IPS-20b (cell line): ENCODE data around the gene RABL6.
"Not testable (repeated sequence)": the region's sequence is repeated elsewhere in the genome, so short reads cannot be mapped to it uniquely, and the experiment has no call there.

ENCODE experiments used
- H3K27ac ChIP-seq: one replicate; pipeline ENCODE4 v1.5.1; 2013; ENCODE audit warnings: low read length
- H3K27me3 ChIP-seq: 2 replicates; pipeline ENCODE4 v1.6.1; 2013; ENCODE audit warnings: mild to moderate bottlenecking, low read length, inconsistent platforms; ENCODE audit not compliant: insufficient read depth
- H3K36me3 ChIP-seq: 2 replicates; pipeline ENCODE4 v1.6.1; 2013; ENCODE audit warnings: low read depth, mild to moderate bottlenecking, inconsistent platforms, low read length, moderate library complexity; ENCODE audit not compliant: insufficient read depth
- H3K4me1 ChIP-seq: 2 replicates; pipeline ENCODE4 v1.6.1; 2013; ENCODE audit warnings: mild to moderate bottlenecking, control low read depth, inconsistent platforms, low read length, moderate library complexity; ENCODE audit not compliant: insufficient read depth
- H3K4me3 ChIP-seq: 2 replicates; pipeline ENCODE4 v1.5.1; 2013; ENCODE audit warnings: mild to moderate bottlenecking, low read length, inconsistent platforms
- H3K9ac ChIP-seq: 2 replicates; pipeline ENCODE4 v1.6.1; 2013; ENCODE audit warnings: low read depth, mild to moderate bottlenecking, inconsistent platforms, low read length, moderate library complexity
- H3K9me3 ChIP-seq: 2 replicates; pipeline ENCODE4 v1.6.1; 2013; ENCODE audit warnings: mild to moderate bottlenecking, low read depth, low read length, inconsistent platforms; ENCODE audit not compliant: insufficient read depth

Gene RABL6

DNA sequence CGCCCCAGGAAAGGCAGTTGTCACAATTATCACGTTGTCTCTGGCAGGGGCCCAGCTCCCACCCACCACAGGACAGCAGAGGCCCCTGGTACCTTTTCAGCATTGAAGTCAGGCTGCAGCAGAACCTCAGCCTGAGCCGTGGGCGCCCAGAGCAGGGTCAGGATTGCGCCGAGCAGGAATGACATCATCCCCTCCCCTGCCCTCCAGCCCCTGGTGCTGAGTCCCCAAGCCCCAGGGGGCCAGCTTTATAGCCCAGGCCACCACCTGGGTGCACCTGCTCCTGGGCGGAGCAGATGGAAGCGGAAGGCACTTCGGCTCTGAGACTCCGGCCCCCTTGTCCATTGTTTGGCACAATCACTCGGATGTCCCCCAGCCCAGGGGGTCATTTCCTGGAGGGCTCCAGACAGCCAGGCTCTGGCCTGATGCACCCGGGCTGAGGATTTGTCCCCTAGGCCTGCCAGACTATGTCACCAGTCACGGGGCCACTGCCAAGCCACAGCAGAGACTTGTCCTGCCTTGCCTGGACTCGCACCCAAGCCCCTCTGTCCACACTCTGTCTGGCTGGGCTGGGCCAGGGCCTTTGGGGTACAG lies 43.4 kb upstream of the RABL6 start, which contains the start of gene LCN15:
Gene LCN15 (minus strand): TSS at position 218 of the 591 bp plus-strand sequence. CDS start 30 bp downstream, at position 188.
- Histone ChIP-seq H3K27me3 (peaks cover 11% of the 10 kb centered on the region), H3K4me1 (no peaks in the 10 kb centered on the region), H3K9ac (no peak within 1 kb of the TSS), H3K36me3 (no peaks in the 10 kb centered on the region), H3K27ac (no peak within 1 kb of the TSS), H3K9me3 (no peaks in the 10 kb centered on the region), H3K4me3 (peak within 1 kb of the TSS; percentile 45; the same call in 1 of the 2 replicates)

DNA sequence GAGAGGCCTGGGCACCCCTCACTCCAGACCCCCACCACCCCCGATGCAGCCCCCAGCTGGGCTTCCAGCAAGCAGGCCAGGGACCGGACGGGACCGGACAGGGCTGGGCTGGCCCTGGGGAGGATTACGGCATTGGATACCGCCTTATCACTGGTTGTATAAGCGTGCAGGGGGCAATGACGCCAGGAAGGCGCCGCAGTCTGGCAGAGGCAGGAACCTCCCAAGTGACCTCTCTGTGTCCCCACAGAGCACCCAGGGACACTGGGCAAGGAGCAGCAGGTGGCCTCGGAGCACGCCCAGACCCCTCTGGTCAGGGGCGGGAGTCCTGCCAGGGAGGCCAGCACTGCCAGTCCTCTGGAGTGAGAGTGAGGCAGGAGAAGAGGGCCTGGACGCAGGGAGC lies 42.7 kb upstream of the RABL6 start:
- Histone ChIP-seq H3K9ac (no peak overlapping the region), H3K4me3 (no peak overlapping the region), H3K27me3 (peaks cover 11% of the 10 kb centered on the region), H3K27ac (no peak overlapping the region), H3K36me3 (no peaks in the 10 kb centered on the region), H3K9me3 (no peaks in the 10 kb centered on the region), H3K4me1 (no peaks in the 10 kb centered on the region)

DNA sequence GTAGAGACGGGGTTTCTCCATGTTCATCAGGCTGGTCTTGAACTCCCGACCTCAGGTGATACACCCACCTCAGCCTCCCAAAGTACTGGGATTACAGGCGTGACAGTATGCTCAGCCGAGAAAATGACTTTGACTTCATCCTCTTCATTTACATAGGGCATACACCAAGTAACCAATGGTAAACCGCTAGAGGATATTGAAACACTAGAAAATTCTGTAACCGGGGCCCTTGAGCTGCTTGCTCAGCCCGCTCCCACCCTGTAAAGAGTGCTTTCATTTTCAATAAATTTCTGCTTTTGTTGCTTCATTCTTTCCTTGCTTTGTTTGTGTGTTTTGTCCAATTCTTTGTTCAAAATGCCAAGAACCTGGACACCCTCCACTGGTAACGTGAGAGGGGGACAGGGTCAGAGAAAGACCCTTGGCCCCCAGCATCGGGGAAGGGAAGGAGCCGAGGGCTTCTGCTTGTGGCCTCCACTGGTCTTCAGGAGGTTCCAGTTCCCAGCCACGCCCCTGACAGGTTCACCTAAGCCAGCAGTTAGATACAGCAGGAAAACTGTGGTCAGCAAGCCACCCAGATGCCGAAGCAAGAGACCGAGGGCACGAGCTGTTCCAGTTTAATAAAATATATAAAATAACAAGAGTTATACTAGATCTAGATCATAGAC lies 41.9 kb upstream of the RABL6 start:
- not testable (repeated sequence) for H3K4me3 ChIP-seq, H3K27ac ChIP-seq, H3K9ac ChIP-seq, H3K36me3 ChIP-seq, H3K9me3 ChIP-seq, H3K4me1 ChIP-seq
- H3K27me3 ChIP-seq: peaks cover 11% of the 10 kb centered on the region

DNA sequence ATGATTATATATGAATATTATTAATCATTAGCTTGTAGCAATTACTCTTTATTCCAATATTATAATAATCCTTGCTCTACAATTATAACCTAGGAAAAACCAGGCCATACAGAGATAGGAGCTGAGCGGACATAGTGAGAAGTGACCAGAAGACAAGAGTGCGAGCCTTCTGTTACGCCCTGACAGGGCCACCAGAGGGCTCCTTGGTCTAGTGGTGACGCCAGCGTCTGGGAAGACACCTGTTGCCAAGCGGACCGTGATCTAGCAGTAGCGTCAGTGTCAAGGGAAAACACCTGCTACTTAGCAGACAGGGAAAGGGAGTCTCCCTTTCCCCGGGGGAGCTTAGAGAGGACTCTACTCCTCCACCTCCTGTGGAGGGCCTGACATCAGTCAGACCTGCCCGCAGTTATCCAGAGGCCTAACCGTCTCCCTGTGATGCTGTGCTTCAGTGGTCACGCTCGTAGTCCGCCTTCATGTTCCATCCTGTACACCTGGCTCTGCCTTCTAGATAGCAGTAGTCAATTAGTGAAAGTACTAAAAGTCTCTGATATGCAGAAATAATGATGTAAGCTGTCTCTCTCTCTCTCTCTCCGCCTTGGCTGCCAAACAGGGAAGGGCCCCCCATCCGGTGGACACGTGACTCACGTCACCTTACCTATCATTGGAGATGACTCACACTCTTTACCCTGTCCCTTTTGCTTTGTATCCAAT lies 41.2 kb upstream of the RABL6 start:
- not testable (repeated sequence) for H3K9me3 ChIP-seq, H3K4me3 ChIP-seq, H3K9ac ChIP-seq, H3K36me3 ChIP-seq, H3K27ac ChIP-seq, H3K4me1 ChIP-seq
- H3K27me3 ChIP-seq: peaks cover 11% of the 10 kb centered on the region

DNA sequence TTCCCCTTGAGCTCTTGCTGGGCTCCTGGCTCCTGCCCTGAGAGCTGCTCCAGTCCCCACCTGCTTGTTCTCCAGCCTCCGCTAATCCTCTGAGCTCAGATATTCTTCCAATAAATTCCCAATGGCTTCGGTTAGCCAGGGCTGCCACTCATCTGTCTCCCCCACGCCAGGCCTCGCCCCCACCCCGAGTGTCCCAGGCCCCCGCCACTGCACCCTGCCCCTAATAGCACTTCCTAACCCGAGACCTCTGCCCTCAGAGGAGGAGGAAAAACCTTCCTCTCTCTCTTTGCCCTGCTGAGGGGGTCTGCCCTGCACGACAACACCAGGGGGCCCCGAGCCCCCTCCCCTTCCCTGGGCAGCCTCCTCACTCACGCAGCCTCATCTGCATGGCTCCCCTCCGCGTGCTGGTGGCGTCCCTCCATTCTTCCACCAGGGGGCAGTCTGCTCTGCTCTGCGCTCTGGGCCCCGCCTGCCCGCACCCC lies 38.0 kb upstream of the RABL6 start:
- Histone ChIP-seq H3K4me1 (no peaks in the 10 kb centered on the region), H3K36me3 (no peaks in the 10 kb centered on the region), H3K4me3 (peak overlapping the region; percentile 46; the same call in 1 of the 2 replicates), H3K27ac (no peak overlapping the region), H3K27me3 (peaks cover 11% of the 10 kb centered on the region), H3K9me3 (peaks cover 6% of the 10 kb centered on the region; the same call in 1 of the 2 replicates), H3K9ac (no peak overlapping the region)

DNA sequence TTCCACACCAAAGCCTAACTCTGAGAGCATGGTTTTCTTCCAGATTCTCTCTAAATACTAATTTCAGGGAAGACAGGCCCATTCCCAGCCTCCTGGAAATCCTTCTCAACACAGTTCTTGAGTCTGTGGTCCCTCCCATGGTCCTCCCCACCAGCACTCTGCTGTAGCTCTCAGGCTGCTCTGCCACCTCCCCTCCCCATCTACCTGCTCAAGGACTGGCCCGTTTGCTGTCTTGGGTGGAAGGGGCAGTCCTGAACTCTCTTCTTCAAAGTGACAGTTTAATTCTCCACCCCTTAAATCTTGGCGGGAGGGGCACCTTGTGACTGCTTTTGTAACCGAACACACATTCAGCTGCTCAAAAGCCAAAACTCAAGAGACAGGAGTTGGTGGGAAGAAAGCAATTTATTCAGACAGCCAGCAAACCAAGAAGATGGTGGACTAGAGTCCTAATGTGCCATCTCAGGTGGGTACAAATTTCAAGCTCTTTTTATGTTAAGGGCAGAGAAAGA lies 35.8 kb upstream of the RABL6 start:
- Histone ChIP-seq H3K9me3 (peaks cover 6% of the 10 kb centered on the region; the same call in 1 of the 2 replicates), H3K4me1 (no peaks in the 10 kb centered on the region), H3K27me3 (peaks cover 9% of the 10 kb centered on the region), H3K4me3 (no peak overlapping the region), H3K9ac (no peak overlapping the region), H3K36me3 (no peaks in the 10 kb centered on the region), H3K27ac (no peak overlapping the region)

DNA sequence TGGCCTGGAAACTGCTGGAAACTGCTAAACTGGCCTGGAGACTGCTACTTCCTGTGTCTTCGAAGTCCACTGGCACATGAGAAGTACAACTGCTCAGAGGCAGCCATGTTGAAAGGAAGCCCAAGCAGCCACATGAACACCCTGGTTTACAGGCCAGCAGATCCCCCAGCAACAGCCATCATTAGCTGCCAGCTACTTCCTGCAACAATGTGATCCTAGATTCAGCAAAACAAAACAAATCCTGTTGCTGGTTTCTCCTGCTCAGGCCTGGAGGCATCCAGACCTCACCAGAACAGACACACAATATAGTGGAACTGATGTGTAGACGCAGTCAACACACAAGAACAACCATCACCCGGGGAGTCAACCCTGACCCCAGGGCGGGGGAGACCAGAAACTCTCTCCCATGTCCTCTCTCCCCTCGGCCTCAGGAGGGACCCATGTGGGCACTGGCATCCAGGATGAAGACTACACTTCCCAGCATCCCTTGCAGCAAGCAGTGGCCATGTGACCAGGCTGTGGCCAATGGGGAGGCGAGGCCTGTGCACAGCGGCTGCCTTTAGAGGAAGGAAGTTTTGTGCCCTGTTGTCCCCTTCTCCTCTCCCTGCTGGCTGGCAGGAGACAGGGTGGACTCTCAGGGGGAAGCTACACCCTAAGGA lies 34.2 kb upstream of the RABL6 start:
- Histone ChIP-seq H3K9ac (no peak overlapping the region), H3K27ac (no peak overlapping the region), H3K36me3 (no peaks in the 10 kb centered on the region)

DNA sequence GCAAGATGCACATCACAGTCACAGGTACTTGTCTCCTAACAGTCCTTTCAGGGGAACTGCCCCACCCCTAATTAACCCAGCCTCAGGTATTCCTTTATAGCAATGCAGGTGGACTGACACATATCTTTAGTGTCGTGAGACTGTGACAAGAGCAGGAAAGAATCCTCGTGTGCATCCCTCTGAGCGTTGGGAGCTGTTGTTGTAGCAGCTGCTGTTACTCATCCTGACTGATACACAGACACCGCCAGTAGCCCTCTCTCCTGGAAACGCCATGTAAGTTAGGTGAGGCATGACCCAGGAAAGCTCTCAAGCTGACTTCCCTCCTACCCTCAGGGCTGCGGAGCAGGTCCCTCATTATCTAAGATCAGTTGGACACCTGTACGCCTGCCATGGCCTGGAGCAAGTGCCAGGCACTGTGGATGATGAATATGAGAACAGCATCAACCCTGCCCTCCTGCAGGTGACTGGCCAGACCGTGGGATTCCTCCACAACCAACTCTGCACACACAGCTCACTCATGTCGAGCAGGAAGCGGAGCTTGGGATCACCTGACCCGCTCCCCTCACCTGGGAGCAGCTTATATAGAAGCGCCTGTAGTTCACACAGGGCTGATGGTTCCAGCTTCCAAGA lies 33.2 kb upstream of the RABL6 start:
- Histone ChIP-seq H3K4me3 (no peak overlapping the region), H3K4me1 (no peaks in the 10 kb centered on the region), H3K9ac (no peak overlapping the region), H3K9me3 (peaks cover 6% of the 10 kb centered on the region; the same call in 1 of the 2 replicates), H3K27ac (no peak overlapping the region), H3K27me3 (peaks cover 20% of the 10 kb centered on the region), H3K36me3 (no peaks in the 10 kb centered on the region)

More for the DNA sequence above, 34.2 kb upstream of the RABL6 start:
- Histone ChIP-seq H3K27me3 (peaks cover 13% of the 10 kb centered on the region), H3K9me3 (peaks cover 6% of the 10 kb centered on the region; the same call in 1 of the 2 replicates), H3K4me3 (no peak overlapping the region), H3K4me1 (no peaks in the 10 kb centered on the region)

DNA sequence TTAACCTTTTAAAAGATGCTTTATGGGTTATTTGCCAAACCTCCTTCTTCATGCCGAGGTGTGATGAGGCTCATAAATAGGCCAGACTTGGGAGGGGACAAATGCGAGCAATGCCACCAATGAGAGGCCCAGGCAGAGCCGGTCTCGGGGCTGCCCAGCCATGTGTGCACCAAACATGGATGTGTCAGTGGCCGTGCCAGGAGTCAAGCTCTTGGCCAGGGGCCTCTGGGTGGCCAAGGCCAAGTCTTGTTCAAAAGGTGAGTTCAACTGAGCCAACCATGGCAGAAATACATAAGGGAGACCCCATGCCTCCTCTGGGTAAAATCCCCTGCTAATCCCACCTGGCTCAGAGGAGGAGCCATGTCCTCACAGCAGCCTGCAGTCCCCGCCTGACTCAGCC lies 32.6 kb upstream of the RABL6 start:
- H3K4me1 ChIP-seq: no peaks in the 10 kb centered on the region
- no peak overlapping the region for H3K9ac ChIP-seq
- H3K27ac ChIP-seq: no peak overlapping the region
- no peaks in the 10 kb centered on the region for H3K36me3 ChIP-seq
- H3K9me3 ChIP-seq: peaks cover 6% of the 10 kb centered on the region; the same call in 1 of the 2 replicates
- no peak overlapping the region for H3K4me3 ChIP-seq
- peaks cover 20% of the 10 kb centered on the region for H3K27me3 ChIP-seq

DNA sequence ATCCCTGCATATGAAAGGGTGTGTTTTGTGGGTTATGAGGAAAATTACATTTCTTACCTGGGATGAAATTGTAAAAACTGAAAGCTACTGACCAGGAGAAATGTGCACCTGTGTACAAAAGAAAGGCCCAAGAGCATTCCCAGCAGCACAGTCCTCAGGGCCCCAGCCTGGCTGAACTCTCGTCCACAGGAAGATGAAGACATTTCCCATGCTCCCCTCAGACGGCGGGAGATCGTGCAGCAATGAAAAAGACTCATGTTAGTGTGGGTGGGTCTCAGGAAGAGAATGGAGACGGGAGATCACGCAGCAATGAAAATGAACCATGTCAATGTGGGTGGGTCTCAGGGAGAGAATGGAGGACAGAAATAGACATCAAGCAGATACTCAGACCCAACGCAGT lies 30.8 kb upstream of the RABL6 start:
- H3K9ac ChIP-seq: no peak overlapping the region
- H3K4me1 ChIP-seq: no peaks in the 10 kb centered on the region
- H3K27me3 ChIP-seq: peaks cover 20% of the 10 kb centered on the region
- H3K36me3 ChIP-seq: no peaks in the 10 kb centered on the region
- H3K27ac ChIP-seq: no peak overlapping the region
- H3K4me3 ChIP-seq: no peak overlapping the region
- H3K9me3 ChIP-seq: peaks cover 6% of the 10 kb centered on the region; the same call in 1 of the 2 replicates

DNA sequence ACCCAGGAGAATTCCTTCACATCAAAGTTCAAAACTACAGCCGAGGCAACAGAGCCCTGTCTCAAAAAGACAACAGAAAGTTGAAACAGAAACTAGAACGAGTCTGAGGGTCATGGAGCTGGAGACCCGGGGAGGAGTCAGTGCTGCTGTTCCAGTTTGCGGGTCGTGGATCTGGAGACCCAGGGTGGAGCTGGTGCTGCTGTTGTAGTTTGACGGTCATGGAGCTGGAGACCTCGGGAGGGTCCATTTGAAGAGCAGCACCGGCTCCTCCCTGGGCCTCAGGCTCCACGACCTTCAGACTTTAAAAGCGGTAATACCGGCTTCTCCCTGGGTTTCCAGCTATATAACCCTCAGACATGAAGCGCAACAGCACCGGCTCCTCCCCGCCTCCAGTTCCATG lies 30.4 kb upstream of the RABL6 start:
- H3K4me3 ChIP-seq: no peak overlapping the region
- no peak overlapping the region for H3K27ac ChIP-seq
- no peaks in the 10 kb centered on the region for H3K4me1 ChIP-seq

More for the DNA sequence above, 30.4 kb upstream of the RABL6 start:
- peaks cover 6% of the 10 kb centered on the region; the same call in 1 of the 2 replicates for H3K9me3 ChIP-seq
- H3K36me3 ChIP-seq: no peaks in the 10 kb centered on the region
- H3K27me3 ChIP-seq: peaks cover 20% of the 10 kb centered on the region
- H3K9ac ChIP-seq: no peak overlapping the region
